GM18505 (cell line): Measurements from ENCODE around the gene THAP12.

Experiments
- ATAC-seq: cut with Tn5 transposase; IDR thresholded peaks from one replicate; pipeline ENCODE4 v1.9.1; 2021; ENCODE audit not compliant: unreplicated experiment
- POLR2A ChIP-seq: IDR thresholded peaks from 4 replicates; pipeline ENCODE4 v1.6.1; 2011; ENCODE audit warnings: borderline replicate concordance; ENCODE audit not compliant: insufficient read depth, insufficient read length; ENCODE audit errors: extremely low read depth

The THAP12 gene

DNA sequence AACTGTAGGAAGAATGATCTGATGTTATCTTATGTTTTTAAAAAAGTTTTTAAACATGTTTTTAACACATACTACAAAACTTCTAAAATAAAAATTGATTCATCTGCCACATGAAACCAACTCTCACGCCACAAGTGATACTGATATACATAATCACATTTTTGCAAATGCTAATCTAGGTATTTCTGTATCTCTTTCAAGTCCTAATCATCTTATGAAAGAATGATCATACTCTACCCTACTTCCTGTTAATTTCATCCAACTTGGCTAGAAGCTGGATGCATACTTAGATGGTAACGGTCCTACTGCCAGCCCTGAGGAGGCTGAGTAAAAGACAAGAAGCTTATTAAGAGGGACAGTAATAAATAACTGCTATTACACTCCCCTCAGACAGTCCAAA lies 19.2 kb downstream of the THAP12 start:
- ATAC-seq, result no peak
- no peak for TF ChIP-seq POLR2A

DNA sequence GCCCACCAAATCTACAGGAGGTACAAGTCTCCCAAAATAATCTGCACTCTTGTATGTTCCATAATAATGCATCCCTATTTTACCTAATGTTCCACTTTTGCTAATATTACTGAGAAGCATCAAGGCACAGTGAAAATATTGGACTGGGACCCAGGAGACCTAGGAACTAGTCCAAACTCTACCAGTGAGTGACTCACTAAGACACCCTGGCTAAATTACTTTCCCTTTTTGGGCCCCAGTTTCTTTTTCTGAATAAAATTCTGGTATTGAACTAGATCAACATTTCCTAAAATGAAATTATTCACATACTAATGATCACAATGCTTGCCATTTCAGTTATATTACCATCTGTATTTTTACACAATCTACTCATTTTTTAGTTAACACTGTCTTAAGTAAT lies 19.6 kb downstream of the THAP12 start:
- TF ChIP-seq POLR2A, result no peak
- ATAC-seq, result no peak

DNA sequence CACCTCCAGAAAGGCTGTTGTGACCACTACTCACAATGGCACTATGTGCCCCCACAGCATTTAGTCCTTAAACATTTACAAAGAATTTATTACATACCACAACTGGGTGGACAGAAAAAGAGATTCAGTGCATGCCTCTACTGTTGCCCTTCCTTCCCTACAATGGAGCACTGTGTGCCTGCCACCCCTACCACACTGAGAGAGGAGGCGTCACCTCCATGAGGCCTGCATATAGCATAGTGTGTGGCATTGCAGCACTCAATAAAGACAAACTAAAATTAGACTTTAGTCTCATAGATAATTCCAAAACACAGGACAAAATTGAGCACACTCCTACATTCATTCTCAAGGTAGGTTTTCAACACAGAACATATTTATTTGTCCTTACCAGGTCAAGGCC lies 25.8 kb downstream of the THAP12 start:
- no peak for TF ChIP-seq POLR2A
- ATAC-seq, result no peak

DNA sequence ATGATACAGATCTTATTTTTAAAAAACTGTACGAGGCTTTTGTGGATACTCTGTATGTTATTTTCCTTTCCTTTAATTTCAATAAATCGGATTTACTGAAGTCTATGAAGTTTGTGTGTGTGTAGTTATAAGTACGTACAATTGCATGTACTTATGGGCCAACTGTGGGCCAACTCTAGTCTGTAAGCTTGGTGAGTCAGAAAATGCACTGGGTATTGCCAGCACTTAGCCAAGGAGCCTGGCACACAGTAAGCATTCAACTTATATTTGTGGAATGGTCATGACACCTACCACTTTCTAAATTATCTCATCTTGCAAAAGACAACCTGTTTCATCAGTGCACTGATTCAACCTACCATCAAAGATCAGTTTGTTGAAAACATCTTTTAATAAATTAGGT lies 32.6 kb downstream of the THAP12 start:
- no peak for ATAC-seq

DNA sequence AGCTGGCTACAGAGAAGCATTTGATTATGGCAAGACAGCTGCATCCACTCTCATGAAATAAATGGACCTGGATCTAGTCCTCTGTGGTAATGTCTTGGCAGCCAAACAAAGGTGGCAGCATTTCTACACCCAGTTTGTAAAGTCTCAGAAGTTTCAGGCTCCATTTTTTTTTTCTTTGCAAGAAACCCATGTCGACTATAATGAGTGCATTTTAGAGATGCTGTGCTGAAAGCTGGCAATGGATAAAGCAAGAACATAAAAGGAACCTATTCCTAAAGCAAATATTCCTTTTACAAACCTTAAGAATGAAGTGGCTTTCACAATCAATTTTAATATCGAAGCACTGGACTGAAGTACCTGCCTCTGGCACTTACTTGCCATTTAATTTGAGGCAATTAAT lies 33.5 kb downstream of the THAP12 start:
- no peak for TF ChIP-seq POLR2A
- ATAC-seq, result no peak

More for the DNA sequence above, 32.6 kb downstream of the THAP12 start:
- TF ChIP-seq POLR2A, result no peak

DNA sequence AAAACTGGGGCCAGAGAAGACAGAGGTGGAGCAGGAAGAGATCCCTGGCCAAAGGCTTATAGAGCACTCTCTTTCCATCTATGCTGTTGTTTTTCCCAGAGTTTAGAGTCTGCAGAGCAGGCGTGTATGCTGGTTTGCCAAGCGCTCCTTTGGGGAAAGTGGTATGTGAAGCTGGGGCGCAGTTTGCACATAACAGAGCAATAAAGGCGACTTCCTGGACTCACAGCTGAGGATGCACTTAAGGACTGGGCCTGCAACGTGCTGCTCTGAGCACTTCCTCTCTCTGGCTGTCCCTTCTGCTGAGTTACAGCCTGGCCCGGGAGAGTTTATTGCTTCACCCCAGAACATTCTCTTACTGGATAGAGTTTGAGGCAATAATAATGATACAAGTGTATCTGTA lies 41.7 kb downstream of the THAP12 start:
- no peak for TF ChIP-seq POLR2A
- no peak for ATAC-seq

DNA sequence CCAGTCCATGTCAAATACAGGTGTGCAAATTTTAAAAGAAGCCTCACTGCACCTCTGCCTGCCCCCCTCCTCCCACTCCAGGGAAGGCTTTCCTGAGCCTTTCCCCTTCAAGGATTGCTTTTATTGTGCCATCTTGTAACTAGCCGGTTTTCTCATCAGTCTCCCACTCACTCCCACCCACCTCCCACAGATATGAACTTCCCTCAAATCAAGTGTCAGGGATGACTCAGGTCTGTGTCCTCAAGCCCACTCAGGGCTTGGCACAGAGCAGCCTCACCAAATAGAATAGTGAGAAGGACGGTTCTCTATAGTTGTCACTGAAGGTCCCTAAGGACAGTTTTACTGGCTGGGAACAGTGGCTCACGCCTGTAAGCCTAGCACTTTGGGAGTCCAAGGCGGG lies 43.0 kb downstream of the THAP12 start:
- TF ChIP-seq POLR2A, result no peak
- no peak for ATAC-seq

DNA sequence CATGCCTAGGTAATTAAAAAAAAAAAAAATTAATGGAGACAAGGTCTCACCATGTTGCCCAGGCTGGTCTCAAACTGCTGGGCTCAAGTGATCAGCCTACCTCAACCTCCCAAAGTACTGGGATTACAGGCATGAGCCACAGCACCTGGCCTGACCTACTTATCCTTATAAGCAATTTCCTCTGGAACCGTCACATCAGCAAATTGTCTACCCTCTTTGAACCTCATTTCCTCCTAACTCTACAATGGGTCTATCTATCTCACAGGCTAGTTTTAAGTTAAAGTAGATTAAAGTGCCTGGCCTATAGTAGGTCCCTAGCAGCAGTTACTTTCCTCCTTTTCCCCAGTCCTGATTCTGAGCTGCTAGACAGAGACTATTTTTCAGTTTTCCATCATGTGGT lies 43.5 kb downstream of the THAP12 start:
- TF ChIP-seq POLR2A, result no peak
- ATAC-seq, result no peak

DNA sequence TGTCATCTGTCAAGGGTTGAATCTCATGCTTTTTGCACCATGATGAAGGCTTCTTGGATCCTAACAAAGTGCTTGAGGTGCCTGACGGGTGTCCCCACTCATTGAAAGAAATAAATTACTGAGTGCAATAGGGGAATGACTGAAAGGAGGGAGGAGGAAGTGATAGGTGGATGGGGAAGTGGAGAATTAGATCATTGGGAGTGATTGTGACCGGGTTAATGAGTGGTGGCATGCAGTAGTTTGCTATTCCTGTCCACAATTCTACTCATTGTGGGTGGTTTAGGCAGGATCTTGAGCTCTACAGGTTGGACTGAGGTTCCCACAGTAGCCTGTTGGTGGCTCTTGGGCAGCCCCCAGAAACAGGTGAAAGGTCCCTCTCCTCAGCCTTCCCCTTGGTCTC lies 44.3 kb downstream of the THAP12 start:
- ATAC-seq, result no peak
- no peak for TF ChIP-seq POLR2A

DNA sequence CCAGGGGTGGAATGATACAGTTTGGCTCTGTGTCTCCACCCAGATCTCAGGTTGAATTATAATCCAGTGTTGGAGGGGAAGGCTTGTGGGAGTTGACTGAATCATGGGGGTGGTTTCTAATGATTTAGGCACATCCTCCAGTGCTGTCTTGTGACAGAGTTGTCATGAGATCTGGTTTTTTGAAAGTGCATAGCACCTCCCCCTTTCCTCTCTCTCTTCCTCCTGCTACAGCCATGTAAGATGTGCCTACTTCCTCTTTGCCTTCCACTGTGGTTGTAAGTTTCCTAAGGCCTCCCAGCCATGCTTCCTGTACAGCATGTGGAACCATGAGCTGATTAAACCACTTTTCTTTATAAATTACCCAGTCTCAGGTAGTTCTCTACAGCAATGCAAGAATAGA lies 45.1 kb downstream of the THAP12 start:
- ATAC-seq, result no peak
- no peak for TF ChIP-seq POLR2A

DNA sequence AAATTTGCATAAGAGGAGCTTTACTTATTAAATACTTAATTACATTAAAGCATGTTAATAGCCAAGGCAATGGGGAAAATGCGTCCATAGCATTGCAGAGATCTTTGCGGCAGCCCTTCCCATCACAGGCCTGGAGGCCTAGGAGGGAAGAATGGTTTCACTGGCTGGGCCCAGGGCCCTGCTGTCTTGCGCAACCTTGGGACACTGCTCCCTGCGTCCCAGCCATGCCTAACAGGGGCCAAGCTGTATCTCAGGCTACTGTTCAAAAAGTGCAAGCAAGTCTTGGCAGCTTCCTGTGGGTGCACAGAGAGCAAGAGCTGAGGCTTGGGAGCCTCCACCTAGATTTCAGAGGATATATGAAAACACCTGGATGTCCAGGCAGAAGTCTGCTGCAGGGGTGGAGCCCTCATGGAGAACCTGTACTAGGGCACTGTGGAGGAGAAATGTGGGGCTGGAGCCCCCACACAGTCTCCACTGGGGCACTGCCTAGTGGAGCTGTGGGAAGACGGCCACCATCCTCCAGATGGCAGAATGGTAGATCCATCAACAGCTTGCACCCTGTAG lies 46.0 kb downstream of the THAP12 start:
- no peak for ATAC-seq
- TF ChIP-seq POLR2A, result no peak

DNA sequence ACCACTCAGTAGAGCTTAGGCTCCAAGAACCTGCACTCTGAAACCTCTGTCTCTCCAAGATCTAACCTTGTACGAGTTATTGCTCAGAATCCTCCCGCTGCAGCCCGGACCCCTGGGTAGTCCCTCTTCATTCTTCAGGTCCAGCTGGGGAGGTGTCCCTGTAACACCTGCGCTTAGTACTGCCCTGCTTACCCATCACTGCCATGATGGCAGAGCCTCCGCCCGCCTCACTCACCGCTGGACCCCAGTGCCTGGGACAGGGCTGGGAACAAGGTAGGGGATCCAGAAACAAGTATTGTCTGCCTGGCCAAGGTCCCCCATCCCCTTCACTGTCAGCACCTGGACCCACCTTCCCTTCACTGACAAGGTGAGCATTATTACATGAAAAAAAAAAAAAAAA lies 50.3 kb downstream of the THAP12 start:
- no peak for TF ChIP-seq POLR2A
- ATAC-seq, result no peak

DNA sequence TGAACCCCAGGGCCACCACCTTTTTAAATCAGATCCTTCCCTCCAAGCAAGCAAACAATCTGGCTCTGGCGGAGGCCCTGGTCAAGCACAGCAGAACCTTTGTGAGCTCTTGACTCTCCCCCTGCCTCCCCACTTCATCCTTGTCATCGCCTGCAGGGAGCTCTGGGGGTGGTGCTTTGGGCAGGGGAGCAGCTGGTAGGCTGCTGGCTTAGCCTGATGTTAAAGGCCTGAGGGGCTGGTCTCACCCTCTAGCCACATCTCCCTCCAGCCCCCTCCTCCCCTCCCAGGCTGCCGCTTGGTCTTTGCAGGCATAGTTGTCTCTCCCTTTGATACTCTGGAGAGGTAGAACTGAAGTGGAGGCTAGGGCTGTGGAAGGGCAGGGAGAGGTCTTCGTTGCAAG lies 50.9 kb downstream of the THAP12 start:
- TF ChIP-seq POLR2A, result no peak
- ATAC-seq, result no peak

DNA sequence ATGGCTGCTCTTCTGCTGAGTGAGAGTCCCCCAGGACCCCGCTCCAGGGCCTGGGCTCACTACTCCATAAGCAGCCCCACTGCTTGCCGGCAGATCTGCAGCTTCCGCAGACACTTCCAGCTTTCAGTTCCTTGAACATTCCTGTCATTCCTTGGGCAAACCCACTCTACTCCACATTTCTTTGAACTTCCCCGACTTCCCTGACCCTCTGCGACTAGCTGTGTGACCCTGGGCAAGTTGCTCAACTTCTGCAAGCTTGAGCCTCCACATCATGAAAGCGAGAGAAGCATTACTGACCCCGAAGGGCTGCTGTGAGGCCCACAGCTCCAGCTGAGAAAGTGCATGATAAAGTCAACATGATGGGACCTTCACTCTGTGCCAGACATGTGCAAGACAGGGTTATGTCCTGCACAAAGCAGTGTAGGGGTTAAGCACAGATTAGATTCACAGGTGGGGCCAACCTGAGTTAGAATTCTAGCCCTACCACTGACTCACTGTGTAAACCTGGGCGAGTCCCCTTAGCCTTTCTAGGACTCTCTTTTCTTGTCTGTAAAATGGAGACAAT lies 51.8 kb downstream of the THAP12 start:
- no peak for ATAC-seq

DNA sequence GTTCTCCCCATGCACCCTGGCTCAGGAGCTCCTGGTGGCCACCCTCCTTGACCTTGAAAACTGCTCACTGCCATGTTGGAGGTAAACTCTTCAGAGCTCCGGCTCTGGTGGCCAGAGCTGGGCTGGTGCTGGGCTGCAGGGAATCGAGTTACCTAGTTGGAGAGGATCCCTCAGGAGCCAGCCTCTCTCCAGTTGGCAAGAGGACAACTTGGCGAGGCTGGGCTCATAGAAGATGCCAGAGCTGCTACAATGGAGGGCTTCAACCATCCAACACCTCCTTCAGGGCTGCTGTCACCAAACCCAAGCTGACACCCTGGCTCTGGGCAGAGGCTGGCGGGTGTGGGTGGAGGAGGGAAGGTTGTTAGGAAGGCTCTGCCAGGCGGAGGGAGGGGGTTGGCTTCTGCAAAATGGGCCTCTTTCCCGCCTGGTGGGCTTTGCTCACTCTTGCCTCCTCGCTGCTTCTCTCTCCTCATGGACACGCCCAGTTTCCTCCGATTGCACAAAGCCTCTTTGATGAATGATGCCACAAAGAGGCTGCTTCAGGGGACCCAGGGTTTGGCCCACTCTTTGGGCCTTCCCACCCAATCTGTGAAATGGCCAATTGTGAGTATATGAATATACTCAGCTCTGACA lies 53.1 kb downstream of the THAP12 start:
- TF ChIP-seq POLR2A, result no peak
- ATAC-seq, result no peak

More for the DNA sequence above, 51.8 kb downstream of the THAP12 start:
- no peak for TF ChIP-seq POLR2A

DNA sequence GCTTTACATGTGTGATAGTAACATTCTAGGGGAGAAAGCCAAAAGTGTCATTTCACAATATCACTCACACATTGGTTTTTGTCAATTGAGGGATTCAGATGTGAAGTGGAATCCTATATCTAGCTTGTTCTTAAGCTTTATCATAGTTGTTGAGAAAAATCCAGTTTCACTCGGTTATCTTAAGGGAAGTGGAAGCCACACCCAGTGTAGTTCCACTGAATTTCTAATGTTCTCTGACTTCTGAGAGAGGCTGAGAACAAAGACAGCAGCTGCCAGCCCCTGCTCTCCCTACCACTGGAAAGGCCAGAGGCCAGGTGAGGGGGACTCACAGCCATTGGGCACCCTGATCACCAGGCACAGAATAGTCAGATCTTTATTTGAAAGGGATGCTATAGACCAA lies 53.7 kb downstream of the THAP12 start:
- no peak for ATAC-seq
- TF ChIP-seq POLR2A, result no peak

DNA sequence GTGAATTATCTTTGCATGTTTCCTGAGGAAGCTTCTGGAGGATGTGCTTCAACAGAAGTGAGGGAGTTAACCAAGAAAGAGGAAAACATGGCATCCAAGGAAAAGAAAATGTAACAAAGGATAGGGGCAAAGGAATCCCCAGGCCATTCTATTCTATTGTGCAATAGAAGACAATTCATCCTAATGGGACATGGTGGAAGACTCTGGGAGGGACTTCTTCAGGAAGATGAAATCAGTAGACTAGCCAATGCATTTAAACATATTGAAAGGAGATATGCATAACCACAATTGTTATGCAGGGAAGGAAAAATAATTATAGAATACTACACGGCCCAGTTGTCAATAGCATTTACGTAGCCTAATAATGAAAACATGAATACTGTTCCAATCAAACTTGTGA lies 55.7 kb downstream of the THAP12 start:
- TF ChIP-seq POLR2A, result no peak
- no peak for ATAC-seq
